AG04450 (cell line): Measurements from ENCODE around the gene RORB. TPM values are rescaled to one million over a fixed set of nuclear protein-coding genes. Genes with fewer than 3 reads are reported as not detected.

Source experiments
- CTCF ChIA-PET: fragments of 300-600, 350-600 bp; formaldehyde crosslinking; extraction: SDS; loops from one replicate; lab custom pipeline; 2022; ENCODE audit warnings: antibody characterized with exemption, inconsistent platforms; lab: Charles Lee
- POLR2A ChIA-PET: fragments of 350-600 bp; formaldehyde crosslinking; extraction: SDS; loops from one replicate; lab custom pipeline; 2021; ENCODE audit warnings: antibody characterized with exemption, inconsistent platforms; lab: Yijun Ruan, JAX
- DNase-seq: peaks from one replicate; pipeline ENCODE4 v3.0.0-alpha.2; 2011; ENCODE audit warnings: low read depth, low spot score
- H3K27ac ChIP-seq: one replicate; pipeline ENCODE4 v1.5.1; 2012; ENCODE audit warnings: low read depth, low read length, control low read depth
- H3K27me3 ChIP-seq: one replicate; pipeline ENCODE4 v1.6.0; 2012; ENCODE audit warnings: low read length; ENCODE audit not compliant: control insufficient read depth, insufficient read depth
- H3K4me3 ChIP-seq: 2 replicates; pipeline ENCODE4 v1.5.1; 2011; ENCODE audit warnings: mild to moderate bottlenecking, low read depth, low read length, control low read depth
- H3K9me3 ChIP-seq: 2 replicates; pipeline ENCODE4 v1.5.1; 2012; ENCODE audit warnings: low read length; ENCODE audit not compliant: control insufficient read depth, insufficient read depth
- CTCF ChIP-seq: IDR thresholded peaks from 2 replicates; pipeline ENCODE4 v1.5.1; 2011; ENCODE audit warnings: low read depth, low read length, control low read depth, inconsistent platforms
- polyA plus RNA-seq: library from polyadenylated mRNA; depleted of rRNA; stranded (reverse); fragments of >200 nt; gene quantifications from 2 replicates; pipeline ENCODE4 v1.2.3, GENCODE V29; 2011

RORB gene
- polyA plus RNA-seq, 1 experiment = not detected

DNA sequence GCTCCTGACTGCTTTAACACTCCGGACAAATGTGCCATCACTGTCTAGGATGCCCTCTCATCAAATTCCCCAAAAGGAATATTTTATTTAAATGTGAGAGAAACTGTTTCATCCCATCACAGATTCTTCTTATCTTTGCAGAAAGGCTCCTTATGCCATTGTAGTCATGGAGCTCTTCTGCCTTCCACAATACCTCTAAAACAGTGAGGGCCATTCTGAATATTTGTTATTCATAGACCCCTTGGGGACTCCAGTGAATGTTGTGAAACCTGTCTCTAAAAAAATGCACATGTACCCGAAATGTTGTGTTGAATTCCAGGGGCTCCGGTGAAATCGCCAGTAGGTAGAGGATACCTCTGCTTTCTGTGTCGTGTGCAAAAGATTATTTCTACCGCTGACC lies 176.9 kb downstream of the RORB start:
- POLR2A ChIA-PET = no interaction called here
- CTCF ChIA-PET = no interaction called here
- no peak overlapping the region for H3K27ac ChIP-seq
- no peaks in the 10 kb centered on the region for H3K27me3 ChIP-seq
- no peaks in the 10 kb centered on the region for H3K9me3 ChIP-seq
- TF ChIP-seq CTCF = no peak
- DNase-seq = no peak
- H3K4me3 ChIP-seq = no peak overlapping the region

DNA sequence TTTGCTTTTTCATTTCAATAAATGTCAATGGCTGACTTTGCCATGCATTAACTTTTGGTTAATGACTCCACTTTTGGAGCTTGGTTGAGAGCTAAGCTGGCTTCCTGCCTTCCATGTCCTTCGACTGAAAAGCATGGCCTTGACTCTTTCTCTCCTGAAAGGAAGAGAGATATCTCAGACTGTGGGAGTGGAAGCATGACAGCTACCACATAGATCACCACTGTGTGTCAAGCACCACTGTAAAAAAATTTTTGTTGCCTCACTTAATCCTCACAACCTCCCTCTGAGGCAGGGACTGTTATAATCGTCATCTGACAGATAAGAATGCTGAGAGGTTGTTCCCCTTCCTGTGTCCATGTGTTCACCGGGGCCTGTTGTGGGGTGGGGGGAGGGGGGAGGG lies 184.8 kb downstream of the RORB start:
- Histone ChIP-seq H3K9me3 (no peaks in the 10 kb centered on the region), H3K4me3 (no peak overlapping the region), H3K27me3 (no peaks in the 10 kb centered on the region), H3K27ac (peak overlapping the region; percentile 13)
- TF ChIP-seq CTCF = no peak
- no peak for DNase-seq
- CTCF ChIA-PET = no interaction called here
- POLR2A ChIA-PET = no interaction called here

- Histone ChIP-seq H3K9me3 (no peaks in the 10 kb centered on the region), H3K27me3 (no peaks in the 10 kb centered on the region), H3K4me3 (no peak overlapping the region), H3K27ac (no peak overlapping the region)
- POLR2A ChIA-PET = no interaction called here
- no peak for DNase-seq
- no peak for TF ChIP-seq CTCF
- CTCF ChIA-PET = no interaction called here
Measured at GRCh38 chr9:74683322-74683721, 186.2 kb downstream of the RORB start.

DNA sequence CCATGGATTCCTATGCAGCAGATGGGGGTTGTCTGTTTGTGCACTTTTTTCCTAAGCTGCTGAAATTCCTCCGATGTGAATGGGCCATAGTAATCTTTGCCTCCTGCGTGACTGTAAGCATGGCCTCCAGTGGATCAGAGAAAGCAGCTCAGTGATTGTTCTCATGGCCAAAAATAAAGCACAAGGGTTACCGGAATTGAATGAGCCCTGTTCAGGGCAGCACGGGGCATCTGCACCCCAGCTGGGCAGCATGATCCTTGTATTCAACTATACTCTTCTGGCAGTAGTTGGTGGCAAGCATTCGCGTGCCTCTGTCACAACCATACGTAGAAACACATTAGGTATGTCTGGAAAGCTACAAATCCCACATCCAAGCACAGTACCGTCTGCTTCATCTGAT lies 193.9 kb downstream of the RORB start:
- CTCF ChIA-PET = no interaction called here
- Histone ChIP-seq H3K4me3 (no peak overlapping the region), H3K9me3 (no peaks in the 10 kb centered on the region), H3K27ac (no peak overlapping the region), H3K27me3 (no peaks in the 10 kb centered on the region)
- POLR2A ChIA-PET = no interaction called here
- no peak for DNase-seq
- TF ChIP-seq CTCF = no peak

DNA sequence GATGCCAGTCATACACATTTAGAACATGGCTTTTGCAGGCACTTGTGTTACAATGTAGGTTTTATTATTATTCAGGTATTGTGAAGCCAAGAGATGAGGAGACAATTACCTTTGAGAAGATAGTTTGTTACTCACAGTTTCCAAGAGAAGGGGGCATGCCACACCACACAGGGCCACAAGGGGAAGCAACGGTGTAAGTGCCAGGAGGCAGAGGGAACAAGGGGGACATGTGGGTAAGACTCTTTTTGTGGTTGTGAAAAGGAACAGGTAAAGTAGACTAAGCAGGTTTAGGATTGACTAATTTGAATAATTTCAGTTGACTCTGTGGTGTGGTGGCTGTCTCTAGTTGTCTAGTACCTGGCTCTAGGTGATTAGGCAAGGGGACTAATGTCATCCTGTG lies 199.4 kb downstream of the RORB start:
- POLR2A ChIA-PET = no interaction called here
- no peaks in the 10 kb centered on the region for H3K9me3 ChIP-seq
- no peak for DNase-seq
- no peaks in the 10 kb centered on the region for H3K27me3 ChIP-seq
- no peak overlapping the region for H3K4me3 ChIP-seq
- TF ChIP-seq CTCF = no peak
- CTCF ChIA-PET = no interaction called here
- no peak overlapping the region for H3K27ac ChIP-seq
